Parathyroid adenoma (tissue), 2 donors: ENCODE results near the gene GIMAP7.

ENCODE experiments used
- H2AFZ ChIP-seq: fragments of 300-600 bp; sonication (generic); one replicate; pipeline ENCODE4 v1.7.0; 2017; ENCODE audit warnings: antibody characterized with exemption, mild to moderate bottlenecking
- H3K27ac ChIP-seq: fragments of 300-600 bp; sonication (generic); one replicate; pipeline ENCODE4 v1.7.0; 2017
- H3K27me3 ChIP-seq: fragments of 300-600 bp; sonication (generic); one replicate; pipeline ENCODE4 v1.7.0; 2017; ENCODE audit warnings: low read length; ENCODE audit not compliant: control insufficient read depth, insufficient read depth
- H3K36me3 ChIP-seq: fragments of 300-600 bp; sonication (generic); one replicate; pipeline ENCODE4 v1.7.0; 2017; ENCODE audit warnings: low read length; ENCODE audit not compliant: control insufficient read depth, insufficient read depth
- H3K4me1 ChIP-seq: fragments of 300-600 bp; sonication (generic); one replicate; pipeline ENCODE4 v1.7.0; 2017; ENCODE audit warnings: control low read depth
- H3K4me2 ChIP-seq: fragments of 300-600 bp; sonication (generic); one replicate; pipeline ENCODE4 v1.7.0; 2017; ENCODE audit warnings: low read length
- H3K4me3 ChIP-seq: fragments of 300-600 bp; sonication (generic); one replicate; pipeline ENCODE4 v1.7.0; 2017; ENCODE audit warnings: low read depth, low read length
- H3K79me2 ChIP-seq: fragments of 300-600 bp; sonication (generic); one replicate; pipeline ENCODE4 v1.7.0; 2017; ENCODE audit warnings: control low read depth
- H3K9ac ChIP-seq: fragments of 300-600 bp; sonication (generic); one replicate; pipeline ENCODE4 v1.7.0; 2017; ENCODE audit warnings: mild to moderate bottlenecking
- H3K9me3 ChIP-seq: fragments of 300-600 bp; sonication (generic); one replicate; pipeline ENCODE4 v1.7.0; 2017; ENCODE audit warnings: low read length; ENCODE audit not compliant: control insufficient read depth
- TF ChIP-seq, protein P1 (sequence below): fragments of 300-600 bp; sonication (generic); IDR thresholded peaks from one replicate; pipeline ENCODE4 v1.7.0; 2017; ENCODE audit warnings: antibody characterized with exemption, mild to moderate bottlenecking
- donor health status: primary hyperparathyroidism.

GIMAP7 gene

GRCh38 chr7:150566123-150566522, 51.5 kb downstream of the GIMAP7 start:
- Histone ChIP-seq H3K4me1 (no peaks in the 10 kb centered on the region), H3K27me3 (no peaks in the 10 kb centered on the region), H3K9ac (no peak overlapping the region)

DNA sequence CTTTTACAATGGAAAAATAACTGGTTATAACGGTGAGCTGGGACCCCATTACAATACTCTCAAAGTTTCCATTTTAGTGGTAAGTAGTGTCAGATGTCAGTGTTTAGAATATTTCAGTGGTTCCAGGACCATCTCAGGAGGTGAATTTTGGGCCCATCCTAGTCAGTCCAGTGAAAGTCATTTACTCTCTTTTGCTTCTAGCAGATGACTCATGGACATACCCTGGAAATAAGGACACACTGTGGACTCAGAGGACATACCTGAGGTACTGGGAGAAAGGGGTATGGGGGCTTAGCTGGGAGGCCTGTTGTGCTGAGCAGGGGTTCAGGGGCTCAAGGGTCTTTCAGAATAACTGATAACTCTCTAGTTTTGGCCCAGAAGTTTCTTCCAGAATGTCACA, 51.9 kb downstream of the GIMAP7 start:
- Histone ChIP-seq H3K79me2 (no peaks in the 10 kb centered on the region), H3K36me3 (no peaks in the 10 kb centered on the region), H3K4me3 (no peak overlapping the region), H3K4me2 (no peak overlapping the region), H3K27me3 (no peaks in the 10 kb centered on the region), H3K9me3 (no peaks in the 10 kb centered on the region), H3K4me1 (no peaks in the 10 kb centered on the region), H3K27ac (no peak overlapping the region), H2AFZ (no peak overlapping the region), H3K9ac (no peak overlapping the region)
- TF ChIP-seq, protein P1, sequence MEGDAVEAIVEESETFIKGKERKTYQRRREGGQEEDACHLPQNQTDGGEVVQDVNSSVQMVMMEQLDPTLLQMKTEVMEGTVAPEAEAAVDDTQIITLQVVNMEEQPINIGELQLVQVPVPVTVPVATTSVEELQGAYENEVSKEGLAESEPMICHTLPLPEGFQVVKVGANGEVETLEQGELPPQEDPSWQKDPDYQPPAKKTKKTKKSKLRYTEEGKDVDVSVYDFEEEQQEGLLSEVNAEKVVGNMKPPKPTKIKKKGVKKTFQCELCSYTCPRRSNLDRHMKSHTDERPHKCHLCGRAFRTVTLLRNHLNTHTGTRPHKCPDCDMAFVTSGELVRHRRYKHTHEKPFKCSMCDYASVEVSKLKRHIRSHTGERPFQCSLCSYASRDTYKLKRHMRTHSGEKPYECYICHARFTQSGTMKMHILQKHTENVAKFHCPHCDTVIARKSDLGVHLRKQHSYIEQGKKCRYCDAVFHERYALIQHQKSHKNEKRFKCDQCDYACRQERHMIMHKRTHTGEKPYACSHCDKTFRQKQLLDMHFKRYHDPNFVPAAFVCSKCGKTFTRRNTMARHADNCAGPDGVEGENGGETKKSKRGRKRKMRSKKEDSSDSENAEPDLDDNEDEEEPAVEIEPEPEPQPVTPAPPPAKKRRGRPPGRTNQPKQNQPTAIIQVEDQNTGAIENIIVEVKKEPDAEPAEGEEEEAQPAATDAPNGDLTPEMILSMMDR = no peak

More at GRCh38 chr7:150566123-150566522, 51.5 kb downstream of the GIMAP7 start:
- Histone ChIP-seq H2AFZ (no peak overlapping the region), H3K9me3 (no peaks in the 10 kb centered on the region), H3K36me3 (no peaks in the 10 kb centered on the region), H3K27ac (no peak overlapping the region), H3K4me3 (no peak overlapping the region), H3K79me2 (no peaks in the 10 kb centered on the region), H3K4me2 (no peak overlapping the region)
- TF ChIP-seq, protein P1 = no peak

GRCh38 chr7:150567169-150567568, 52.5 kb downstream of the GIMAP7 start, which contains the start of gene GIMAP4:
TSS of gene GIMAP4 (plus strand) at chr7:150567390. CDS start at chr7:150569902, 2,512 bp downstream.
- H3K4me3 ChIP-seq = peak within 1 kb of the TSS; percentile 45
- H3K27ac ChIP-seq = peak within 1 kb of the TSS; percentile 55
- no peak within 1 kb of the TSS for H2AFZ ChIP-seq
- no peaks in the 10 kb centered on the region for H3K27me3 ChIP-seq
- no peaks in the 10 kb centered on the region for H3K36me3 ChIP-seq
- H3K9me3 ChIP-seq = no peaks in the 10 kb centered on the region
- H3K79me2 ChIP-seq = no peaks in the 10 kb centered on the region
- TF ChIP-seq, protein P1 = no peak
- peak within 1 kb of the TSS; percentile 21 for H3K4me2 ChIP-seq
- H3K9ac ChIP-seq = no peak within 1 kb of the TSS
- no peaks in the 10 kb centered on the region for H3K4me1 ChIP-seq

DNA sequence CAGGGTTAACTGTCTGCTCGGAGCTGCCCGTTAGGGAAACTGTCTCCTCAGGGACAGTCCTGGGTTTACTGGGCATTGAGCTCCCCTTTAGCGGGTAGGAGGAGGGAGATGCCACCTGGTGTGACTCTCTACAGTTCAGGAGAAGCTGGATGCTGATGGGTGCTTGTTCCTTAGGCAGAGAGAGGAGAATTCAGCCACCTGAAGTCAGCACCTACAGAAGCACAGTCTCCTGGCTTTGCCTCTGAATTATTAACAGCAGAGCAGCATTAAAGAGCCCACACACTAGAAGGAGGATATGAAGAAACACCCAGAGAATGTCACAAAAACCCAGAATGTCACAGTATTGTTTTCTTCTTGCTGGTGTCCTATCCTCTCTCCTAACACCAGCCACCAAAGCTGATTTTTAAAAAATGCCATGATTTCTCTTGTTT, 53.2 kb downstream of the GIMAP7 start:
- H3K4me2 ChIP-seq = no peak overlapping the region
- H3K27me3 ChIP-seq = no peaks in the 10 kb centered on the region
- peak overlapping the region; percentile 55 for H3K27ac ChIP-seq
- no peaks in the 10 kb centered on the region for H3K36me3 ChIP-seq
- H2AFZ ChIP-seq = no peak overlapping the region
- H3K4me3 ChIP-seq = peak overlapping the region; percentile 45
- no peak overlapping the region for H3K9ac ChIP-seq
- TF ChIP-seq, protein P1 = no peak
- H3K9me3 ChIP-seq = no peaks in the 10 kb centered on the region
- H3K79me2 ChIP-seq = no peaks in the 10 kb centered on the region
- H3K4me1 ChIP-seq = no peaks in the 10 kb centered on the region

DNA sequence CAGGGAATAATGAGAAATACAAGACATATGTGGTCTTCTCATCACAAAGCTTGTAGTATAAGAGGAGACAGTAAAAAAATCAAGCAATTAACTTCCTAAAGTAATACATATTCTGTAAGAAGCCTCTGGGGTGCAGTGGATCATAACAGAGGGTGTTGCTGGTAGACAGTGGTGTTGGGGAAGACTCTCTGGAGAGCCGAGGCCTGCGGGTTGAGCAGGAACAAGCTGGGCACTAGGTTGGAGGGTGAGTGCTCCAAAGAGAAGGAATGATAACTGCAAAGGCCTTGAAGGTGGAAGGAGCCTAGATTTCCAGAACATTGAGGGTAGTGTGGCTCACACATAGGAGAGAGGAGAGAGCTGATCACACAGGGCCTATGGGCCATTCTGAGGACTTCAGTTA, 54.0 kb downstream of the GIMAP7 start:
- peak overlapping the region; percentile 45 for H3K4me3 ChIP-seq
- no peak overlapping the region for H3K9ac ChIP-seq
- H3K9me3 ChIP-seq = no peaks in the 10 kb centered on the region
- H3K4me2 ChIP-seq = peak overlapping the region; percentile 21
- no peaks in the 10 kb centered on the region for H3K27me3 ChIP-seq
- no peak overlapping the region for H2AFZ ChIP-seq
- H3K79me2 ChIP-seq = no peaks in the 10 kb centered on the region
- TF ChIP-seq, protein P1 = no peak
- no peaks in the 10 kb centered on the region for H3K36me3 ChIP-seq
- H3K4me1 ChIP-seq = no peaks in the 10 kb centered on the region
- peak overlapping the region; percentile 55 for H3K27ac ChIP-seq
